NCI-H82 treated with DMSO at 0.1 percent for 48 hours (cell line): Measurements from ENCODE around the gene MGAT5.

Experiments used
- DNase-seq: peaks from one replicate; lab custom pipeline; 2025; ENCODE audit not compliant: unreplicated experiment; lab: John Stamatoyannopoulos, UW

The MGAT5 gene

DNA sequence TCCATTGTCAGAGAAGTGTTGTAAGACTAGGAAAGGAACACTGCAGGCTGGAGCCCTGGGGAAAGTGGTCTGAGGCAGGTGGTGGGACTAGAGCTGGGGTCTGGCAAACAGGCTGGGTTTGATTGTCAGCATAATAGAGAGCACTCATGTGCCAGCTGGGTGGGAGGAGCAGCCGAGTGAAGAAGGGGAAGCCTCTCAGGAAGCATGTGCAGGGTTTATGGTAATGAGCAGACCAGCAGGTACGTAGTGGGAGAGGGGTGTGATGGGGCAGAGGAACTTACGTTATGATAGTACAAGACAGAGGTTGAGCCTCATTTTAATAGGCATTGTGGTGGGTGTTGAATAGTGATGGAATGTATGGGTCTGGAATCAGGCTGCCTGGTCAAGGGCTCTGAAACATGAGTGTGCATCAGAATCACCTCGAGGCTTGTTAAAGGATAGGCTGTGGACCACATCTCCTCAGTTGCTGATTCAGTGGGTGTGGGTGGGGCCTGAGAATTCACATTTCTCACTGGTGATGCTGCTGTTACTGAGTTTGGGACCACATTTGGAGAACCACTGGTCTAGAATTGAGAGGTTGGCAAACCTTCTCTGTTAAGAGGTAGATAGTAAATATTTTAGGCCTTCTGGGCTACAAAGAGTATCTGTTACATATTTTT is 1.7 kb upstream of the MGAT5 start:
- DNase-seq, result peak; percentile 18

DNA sequence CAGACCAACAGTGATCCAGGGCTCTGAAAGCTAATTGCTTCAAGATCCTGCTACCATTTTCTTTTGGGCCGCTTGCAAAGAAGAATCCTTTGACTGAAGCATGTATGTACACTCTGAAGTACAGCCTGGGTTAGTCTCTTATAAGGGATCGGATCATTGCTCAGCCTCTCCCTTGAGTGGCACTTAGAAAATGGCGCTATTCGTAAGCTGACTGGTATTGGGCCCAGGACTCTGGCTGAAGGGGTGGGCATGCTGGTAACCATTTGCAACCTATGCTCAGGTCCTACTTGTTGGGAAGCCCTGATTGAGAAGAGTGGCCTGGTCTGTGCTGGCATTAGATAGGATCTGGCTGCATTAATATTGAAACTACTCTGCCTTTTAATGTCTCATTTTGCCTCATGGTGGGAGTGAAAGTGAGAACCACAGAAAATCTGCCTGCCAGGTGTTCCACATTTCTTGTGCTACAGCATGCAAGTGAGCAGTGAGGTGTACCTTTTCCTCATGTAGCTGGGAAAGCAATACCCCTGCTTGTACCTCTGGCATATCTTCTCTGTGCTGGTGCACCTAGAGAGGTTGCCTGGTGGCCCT is 661 bp upstream of the MGAT5 start:
- DNase-seq, result no peak

- DNase-seq, result no peak
These were observed 952 bp downstream of the MGAT5 start for GRCh38 chr2:134254824-134255223.

- no peak for DNase-seq
These were observed 3.1 kb downstream of the MGAT5 start for GRCh38 chr2:134256956-134257355.

GRCh38 chr2:134257509-134257908 is 3.6 kb downstream of the MGAT5 start:
- no peak for DNase-seq

DNA sequence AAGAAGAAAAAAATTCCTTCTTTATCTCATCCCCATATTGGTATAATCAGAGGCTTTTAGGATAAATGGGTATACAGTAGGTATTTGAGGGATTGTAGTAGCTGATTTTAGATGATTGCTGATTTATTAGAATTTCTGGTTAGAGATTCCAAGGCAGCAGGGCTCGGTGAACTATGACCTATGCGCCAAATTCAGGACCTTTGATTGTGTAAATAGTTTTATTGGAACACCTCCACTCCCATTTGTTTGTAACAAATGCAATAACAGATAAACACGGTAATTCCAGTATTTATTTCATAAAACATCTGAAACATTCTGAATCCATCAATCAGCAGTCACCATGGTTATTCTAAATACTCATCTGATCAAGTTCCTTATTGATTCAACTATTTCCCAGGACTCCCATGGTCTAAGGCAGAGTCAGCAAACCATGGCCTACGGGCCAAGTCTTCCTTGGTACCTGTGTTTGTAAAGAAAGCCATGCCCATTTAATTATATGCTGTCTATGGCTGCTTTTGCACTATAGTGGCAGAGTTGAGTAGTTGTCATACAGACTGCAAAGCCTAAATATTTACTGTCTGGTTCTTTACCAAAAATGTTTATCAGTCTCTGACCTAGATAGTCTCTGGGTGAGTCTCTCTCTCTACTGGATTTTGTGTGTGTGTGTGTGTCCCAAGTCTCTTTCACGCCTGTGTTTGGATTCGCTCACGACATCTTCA is 4.3 kb downstream of the MGAT5 start:
- no peak for DNase-seq

- no peak for DNase-seq
These were observed 5.0 kb downstream of the MGAT5 start for GRCh38 chr2:134258684-134259388.

DNA sequence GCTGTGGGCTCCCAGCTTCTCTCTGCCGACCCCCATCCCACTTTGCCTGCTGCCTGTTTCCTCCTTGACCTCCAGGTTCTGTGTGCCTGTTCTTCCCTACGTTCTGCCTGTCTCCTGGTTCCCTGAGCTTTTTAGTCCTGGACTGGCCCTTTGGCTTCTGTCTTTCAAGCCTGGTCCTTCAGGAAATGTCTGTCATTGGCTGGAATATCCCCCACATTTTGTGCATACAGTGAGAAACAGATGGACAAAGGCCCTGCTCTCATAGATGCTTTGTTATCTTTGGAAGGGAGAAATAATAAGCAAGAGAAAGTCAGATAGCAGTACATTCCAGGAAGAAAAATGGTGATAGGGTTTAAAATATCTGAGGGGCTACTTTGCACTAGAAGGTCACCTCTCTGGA is 5.7 kb downstream of the MGAT5 start:
- DNase-seq, result no peak

GRCh38 chr2:134259994-134260393 is 6.1 kb downstream of the MGAT5 start:
- no peak for DNase-seq

- no peak for DNase-seq
These were observed 6.8 kb downstream of the MGAT5 start for GRCh38 chr2:134260713-134261112.

GRCh38 chr2:134261398-134262131 is 7.7 kb downstream of the MGAT5 start:
- no peak for DNase-seq

DNA sequence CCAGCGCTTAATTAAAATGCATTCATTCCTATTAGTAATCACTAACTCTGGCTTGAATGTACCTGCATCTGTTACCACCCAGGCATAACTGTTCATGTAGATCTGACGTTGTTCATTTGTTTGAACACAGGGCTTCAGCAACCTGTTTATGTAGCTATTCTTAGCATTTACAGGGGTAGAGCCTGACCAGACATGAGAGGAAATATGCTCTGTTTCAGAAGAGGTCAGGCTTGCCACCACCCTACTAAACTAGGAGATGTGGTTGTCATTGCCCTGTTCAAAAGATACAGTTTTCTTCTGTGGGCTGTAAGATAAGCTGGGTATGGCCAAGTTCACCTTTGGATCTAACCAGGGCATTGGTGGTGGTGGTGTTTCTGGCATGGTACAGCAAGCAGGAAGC is 8.8 kb downstream of the MGAT5 start:
- DNase-seq, result no peak

DNA sequence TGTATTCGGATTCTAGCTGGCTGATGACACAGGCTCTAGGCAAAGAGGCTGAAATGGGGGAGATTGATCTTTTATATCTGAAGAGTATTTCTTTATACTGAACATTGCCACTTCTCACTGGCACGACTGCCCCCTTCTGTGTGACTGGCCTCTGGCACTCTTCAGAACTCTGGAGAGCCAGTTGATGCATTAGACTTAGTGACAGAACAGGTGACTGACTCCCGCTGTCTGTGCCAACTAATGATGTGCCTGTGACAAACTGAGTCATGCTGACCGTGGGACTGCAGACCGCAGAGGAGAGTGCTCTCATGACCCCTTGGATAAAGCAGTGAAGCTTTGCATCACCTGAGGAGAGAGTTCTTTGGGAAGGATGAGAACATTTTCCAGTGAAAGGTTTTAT is 14.4 kb downstream of the MGAT5 start:
- no peak for DNase-seq

- DNase-seq, result no peak
These were observed 15.4 kb downstream of the MGAT5 start for GRCh38 chr2:134269230-134269629.

- no peak for DNase-seq
These were observed 16.3 kb downstream of the MGAT5 start for GRCh38 chr2:134269972-134270735.

- DNase-seq, result no peak
These were observed 17.9 kb downstream of the MGAT5 start for GRCh38 chr2:134271758-134272157.

GRCh38 chr2:134272806-134273205 is 18.9 kb downstream of the MGAT5 start:
- no peak for DNase-seq

DNA sequence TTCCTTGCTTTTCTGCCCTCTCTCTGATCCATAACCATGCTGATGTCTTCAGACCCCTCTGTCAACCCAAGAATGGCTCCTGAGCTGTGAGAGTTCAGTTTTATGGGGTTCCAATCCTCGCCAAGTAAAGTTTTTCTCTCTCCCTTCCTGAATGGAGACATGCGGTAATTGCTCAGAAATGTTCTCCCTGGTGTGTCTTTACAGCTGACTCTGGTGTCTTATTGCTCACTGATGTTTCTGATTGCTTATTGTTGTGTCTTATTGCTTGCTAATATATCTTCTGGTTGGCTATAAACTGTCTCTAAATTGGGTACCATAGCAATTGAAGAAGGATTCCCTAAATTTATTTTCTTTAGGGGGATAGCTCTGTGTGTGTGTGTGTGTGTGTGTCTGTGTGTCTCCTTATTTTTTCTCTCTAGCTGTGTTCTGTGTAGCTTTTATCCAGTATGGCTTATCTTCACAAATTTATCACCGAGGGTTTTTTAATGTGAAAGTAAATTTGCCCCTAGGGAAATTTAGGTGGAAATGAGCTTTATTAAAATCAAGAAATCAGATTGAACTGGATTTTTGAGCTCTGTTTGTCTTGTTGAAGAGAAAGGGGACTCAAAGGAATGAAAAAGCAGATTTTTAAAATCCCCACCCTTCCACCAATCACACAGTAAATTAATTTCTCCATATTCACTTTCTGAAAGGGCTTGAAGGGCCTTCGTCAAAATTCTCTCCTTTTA is 19.5 kb downstream of the MGAT5 start:
- no peak for DNase-seq

- no peak for DNase-seq
These were observed 20.2 kb downstream of the MGAT5 start for GRCh38 chr2:134274121-134274520.
